A673 (cell line): ENCODE measurements around the gene MINDY3.

Experiments
- CTCF ChIP-seq: fragments of 300-800, 200-600 bp; sonication (generic); conservative IDR thresholded peaks from 2 replicates; pipeline ENCODE4 v1.5.1; 2017; ENCODE audit warnings: low read depth, mild to moderate bottlenecking, antibody characterized with exemption, low read length, moderate library complexity, mixed read lengths
- EZH2 ChIP-seq: fragments of 200-600 bp; sonication (generic); IDR thresholded peaks from 2 replicates; pipeline ENCODE4 v1.6.1; 2017; ENCODE audit warnings: borderline replicate concordance, low read depth, mild to moderate bottlenecking, mixed read lengths, antibody characterized with exemption, low read length; ENCODE audit not compliant: poor library complexity, severe bottlenecking

GRCh38 chr10:15744217-15744865, 116.0 kb downstream of the MINDY3 start:
- TF ChIP-seq CTCF, result peak; percentile 82
- no peak for TF ChIP-seq EZH2
